Measurements from ENCODE around the gene GRXCR2. TPM values are rescaled to one million over a fixed set of nuclear protein-coding genes. Genes with fewer than 3 reads are reported as not detected.
A peak's percentile ranks its signal among the peaks of the same experiment; 100 is the strongest.

Gene GRXCR2
- total and polyA plus RNA-seq, 12 donors = 0.60 to 15.1 (median 1.7) TPM; not detected in 2

DNA sequence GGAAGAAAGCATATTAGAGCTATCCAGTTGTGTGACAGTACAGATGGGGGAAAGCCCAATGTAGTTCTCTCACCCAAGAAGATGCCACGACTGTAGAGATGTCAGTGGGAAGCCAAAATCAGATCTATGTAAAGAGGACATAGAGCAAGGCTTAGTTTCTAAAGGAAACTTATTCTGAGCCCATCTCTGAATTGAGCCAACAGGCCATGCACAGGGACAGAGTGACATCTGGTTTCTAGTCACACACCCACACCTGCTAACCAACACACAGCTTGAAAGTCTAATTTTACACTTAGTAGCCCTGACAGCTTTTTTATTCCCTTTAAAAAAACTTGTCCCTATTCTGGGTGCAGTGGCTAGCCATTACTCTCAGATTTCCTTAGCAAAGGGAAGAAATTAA is 59.9 kb downstream of the GRXCR2 start:
- Histone ChIP-seq H3K36me3 (peaks cover 0 to 36% (median 0%) of the 10 kb centered on the region in 9 donors), H3K4me3 (no peak overlapping the region), H3K4me1 (peaks cover 0 to 4% (median 0%) of the 10 kb centered on the region in 9 donors), H3K27me3 (no peaks in the 10 kb centered on the region), H3K9me3 (no peaks in the 10 kb centered on the region), H3K27ac (no peak overlapping the region)
- TF ChIP-seq, protein P1, sequence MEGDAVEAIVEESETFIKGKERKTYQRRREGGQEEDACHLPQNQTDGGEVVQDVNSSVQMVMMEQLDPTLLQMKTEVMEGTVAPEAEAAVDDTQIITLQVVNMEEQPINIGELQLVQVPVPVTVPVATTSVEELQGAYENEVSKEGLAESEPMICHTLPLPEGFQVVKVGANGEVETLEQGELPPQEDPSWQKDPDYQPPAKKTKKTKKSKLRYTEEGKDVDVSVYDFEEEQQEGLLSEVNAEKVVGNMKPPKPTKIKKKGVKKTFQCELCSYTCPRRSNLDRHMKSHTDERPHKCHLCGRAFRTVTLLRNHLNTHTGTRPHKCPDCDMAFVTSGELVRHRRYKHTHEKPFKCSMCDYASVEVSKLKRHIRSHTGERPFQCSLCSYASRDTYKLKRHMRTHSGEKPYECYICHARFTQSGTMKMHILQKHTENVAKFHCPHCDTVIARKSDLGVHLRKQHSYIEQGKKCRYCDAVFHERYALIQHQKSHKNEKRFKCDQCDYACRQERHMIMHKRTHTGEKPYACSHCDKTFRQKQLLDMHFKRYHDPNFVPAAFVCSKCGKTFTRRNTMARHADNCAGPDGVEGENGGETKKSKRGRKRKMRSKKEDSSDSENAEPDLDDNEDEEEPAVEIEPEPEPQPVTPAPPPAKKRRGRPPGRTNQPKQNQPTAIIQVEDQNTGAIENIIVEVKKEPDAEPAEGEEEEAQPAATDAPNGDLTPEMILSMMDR (IDR thresholded peaks at IDR 0.05) = no peak
- ATAC-seq (peak in 1 of 8 donors; percentile 42), DNase-seq (no peak)
- intact Hi-C loops (cut with DNase I) = loop anchor here in 3 of 10 donors (5.0 to 10.0 kb wide), 3 partner anchors 111 to 131 kb away; no protein-coding TSS in a partner anchor
- WGBS, 2 donors = 66 to 69% methylated on average over 1 of the region's 1 CpG

DNA sequence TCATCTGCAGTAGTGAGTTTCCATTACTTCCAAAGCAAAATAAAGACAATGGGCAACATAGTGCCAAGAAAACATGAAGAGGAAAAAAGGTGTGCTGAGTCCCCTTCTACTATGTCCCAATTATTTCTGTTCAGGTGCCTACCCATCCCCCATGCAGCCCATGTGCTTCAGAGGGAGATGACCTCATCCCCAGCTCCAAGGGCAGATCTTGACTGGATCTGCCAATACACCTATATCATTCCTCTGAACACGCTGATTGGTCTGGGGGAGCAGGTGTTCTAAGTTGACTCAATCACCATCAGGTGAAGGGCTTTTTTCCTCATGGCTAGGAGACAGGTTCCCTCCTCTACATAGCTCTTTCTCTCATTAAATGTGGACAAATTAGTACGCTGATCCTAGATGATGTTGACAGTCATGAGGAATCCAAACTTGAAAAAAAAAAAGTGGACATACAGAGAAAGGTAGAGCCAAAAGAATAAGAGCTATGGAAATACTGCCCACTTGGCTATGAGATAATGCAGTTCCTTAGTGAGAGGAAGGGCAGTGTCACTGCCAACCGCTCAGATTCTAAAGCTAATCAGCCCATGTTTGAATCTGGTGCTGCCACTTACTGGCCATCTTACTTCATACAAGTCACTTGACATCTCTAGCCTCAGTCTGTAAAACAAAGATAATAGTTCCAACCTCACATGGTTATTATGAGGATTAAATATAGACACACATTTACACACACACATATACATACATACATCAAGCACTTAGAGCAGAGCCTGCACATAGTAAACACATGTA is 60.8 kb downstream of the GRXCR2 start:
- Histone ChIP-seq H3K36me3 (peaks cover 0 to 28% (median 0%) of the 10 kb centered on the region in 9 donors), H3K4me1 (peaks cover 0 to 4% (median 0%) of the 10 kb centered on the region in 9 donors), H3K27ac (no peak overlapping the region), H3K4me3 (no peak overlapping the region), H3K27me3 (no peaks in the 10 kb centered on the region), H3K9me3 (no peaks in the 10 kb centered on the region)
- DNase-seq (peak in 1 of 2 donors; percentile 12), ATAC-seq (peak in 7 of 8 donors; percentile 49 to 91 (median 63))
- 68 to 71% methylated on average over 3 of the region's 3 CpGs for WGBS, 2 donors
- intact Hi-C loops (cut with DNase I) = loop anchor here in 3 of 10 donors (5.0 to 10.0 kb wide), 3 partner anchors 110 to 130 kb away; no protein-coding TSS in a partner anchor
- TF ChIP-seq, protein P1 (IDR thresholded peaks at IDR 0.05) = peak in 6 of 9 donors; percentile 26 to 50 (median 40)

Other genes starting within 250 kb of the GRXCR2 start
- gene PRELID2, start 37.7 kb downstream of the GRXCR2 start, total RNA-seq = 10 to 100 TPM in 8 of 10 donors, 1 to 10 TPM in 2; 6.8 to 83.7 (median 13.7) TPM
- 1 to 10 TPM; 1.2 to 7.2 TPM for gene PRELID2, start 37.7 kb downstream of the GRXCR2 start, polyA plus RNA-seq
- 100 to 1,000 TPM; 163 to 456 (median 219) TPM for gene SH3RF2, start 63.6 kb upstream of the GRXCR2 start, total RNA-seq
- gene SH3RF2, start 63.6 kb upstream of the GRXCR2 start, polyA plus RNA-seq = 100 to 1,000 TPM in 1 of 2 donors, 10 to 100 TPM in 1; 32.9 to 887 TPM
- under 1 TPM in 4 of 10 donors, not detected in 6; 0.41 to 0.98 (median 0.68) TPM for gene PLAC8L1, start 232.6 kb upstream of the GRXCR2 start, total RNA-seq
- gene PLAC8L1, start 232.6 kb upstream of the GRXCR2 start, polyA plus RNA-seq = under 1 TPM in 1 of 2 donors, not detected in 1; 0.16 TPM

Measured in heart right ventricle (tissue), 16 donors.